H1 (cell line): ENCODE data around the gene KLK5. TPM values are rescaled to one million over a fixed set of nuclear protein-coding genes. Genes with fewer than 3 reads are reported as not detected.

ENCODE experiments used
- CTCF ChIA-PET: fragments of 300-600 bp; sonication (Branson Sonifier 250); formaldehyde crosslinking; loops from one replicate; lab custom pipeline; 2021; ENCODE audit not compliant: partially characterized antibody; lab: Charles Lee
- POLR2A ChIA-PET: fragments of 300-600 bp; sonication (Branson Sonifier 250); formaldehyde crosslinking; loops from one replicate; lab custom pipeline; 2021; ENCODE audit warnings: inconsistent platforms; ENCODE audit not compliant: partially characterized antibody; lab: Charles Lee
- DNase-seq, 2 experiments: peaks; one replicate each; pipeline versions ENCODE4 v3.0.0 to v3.0.0-alpha.2; 2010 to 2022; ENCODE audit warnings: low spot score in 2 of 2, low read depth in 1 of 2, mixed read lengths in 1 of 2
- FAIRE-seq: peaks from 2 replicates; lab custom pipeline; 2011; peaks lifted over from hg19 to GRCh38; lab: Jason Lieb, UNC
- H2AFZ ChIP-seq: 2 replicates; pipeline ENCODE4 v1.8.1; 2012; ENCODE audit warnings: low read length, inconsistent platforms
- H2AK5ac ChIP-seq: 2 replicates; pipeline ENCODE4 v1.6.1; 2013; ENCODE audit warnings: low read depth, low read length
- H2BK120ac ChIP-seq: replicated peaks from 2 replicates; pipeline ENCODE3; 2013; ENCODE audit warnings: low read depth, low read length, inconsistent platforms
- H2BK12ac ChIP-seq: 2 replicates; pipeline ENCODE4 v1.6.1; 2013; ENCODE audit warnings: low read depth, low read length
- H2BK15ac ChIP-seq: 2 replicates; pipeline ENCODE4 v1.6.1; 2013; ENCODE audit warnings: low read length
- H2BK20ac ChIP-seq: 2 replicates; pipeline ENCODE4 v1.6.1; 2013; ENCODE audit warnings: low read length
- H2BK5ac ChIP-seq: 2 replicates; pipeline ENCODE4 v1.6.1; 2013; ENCODE audit warnings: low read depth, low read length
- H3K14ac ChIP-seq: 2 replicates; pipeline ENCODE4 v1.6.1; 2013; ENCODE audit warnings: inconsistent platforms; ENCODE audit not compliant: insufficient read length
- H3K18ac ChIP-seq: 2 replicates; pipeline ENCODE4 v1.6.1; 2013; ENCODE audit warnings: low read length; ENCODE audit errors: extremely low read depth
- H3K23ac ChIP-seq: 2 replicates; pipeline ENCODE4 v1.6.1; 2013; ENCODE audit warnings: inconsistent platforms; ENCODE audit not compliant: insufficient read length
- H3K23me2 ChIP-seq: 2 replicates; pipeline ENCODE4 v1.6.1; 2013; ENCODE audit warnings: low read depth, low read length
- H3K27ac ChIP-seq: 2 replicates; pipeline ENCODE4 v1.6.1; 2011; ENCODE audit warnings: low read depth, low read length, inconsistent platforms
- H3K27me3 ChIP-seq, 4 experiments: replicated peaks in 1 of 4; 1 replicate in 1 of 4; 2 replicates in 3 of 4; pipeline versions ENCODE4 v1.6.1 to v1.8.1; 2011 to 2013; ENCODE audit warnings: low read length in 3 of 4, mild to moderate bottlenecking in 3 of 4, inconsistent platforms in 2 of 4, mixed read lengths in 2 of 4, moderate library complexity in 1 of 4; ENCODE audit not compliant: control insufficient read depth in 3 of 4, insufficient read depth in 3 of 4; ENCODE audit errors: extremely low read depth in 1 of 4
- H3K36me3 ChIP-seq, 4 experiments: 2 replicates each; pipeline versions ENCODE4 v1.6.1 to v1.8.1; 2011 to 2013; ENCODE audit warnings: mild to moderate bottlenecking in 4 of 4, low read length in 3 of 4, moderate library complexity in 2 of 4, control low read depth in 1 of 4, inconsistent platforms in 1 of 4; ENCODE audit not compliant: insufficient read depth in 4 of 4, control insufficient read depth in 2 of 4
- H3K4ac ChIP-seq: replicated peaks from 2 replicates; pipeline ENCODE3; 2013; ENCODE audit warnings: low read length, low read depth, mixed read lengths, inconsistent platforms; ENCODE audit not compliant: insufficient read length
- H3K4me1 ChIP-seq, 4 experiments: replicated peaks in 1 of 4; 1 replicate in 1 of 4; 2 replicates in 3 of 4; pipeline versions ENCODE4 v1.6.1 to v1.8.1; 2011 to 2013; ENCODE audit warnings: low read length in 3 of 4, inconsistent platforms in 2 of 4, mixed read lengths in 1 of 4; ENCODE audit not compliant: insufficient read depth in 4 of 4, control insufficient read depth in 3 of 4
- H3K4me2 ChIP-seq, 2 experiments: 2 replicates each; pipeline versions ENCODE4 v1.6.1 to v1.8.1; 2011 to 2013; ENCODE audit warnings: low read depth in 2 of 2, low read length in 2 of 2, control low read depth in 1 of 2, inconsistent platforms in 1 of 2, mild to moderate bottlenecking in 1 of 2; ENCODE audit not compliant: insufficient read depth in 1 of 2
- H3K4me3 ChIP-seq, 4 experiments: fragments of 200-600, 300-600 bp in 1 of 4; sonication (generic), shearing (Covaris generic), sonication (Bioruptor Twin) in 1 of 4; 2 replicates each; pipeline versions ENCODE4 v1.5.1 to v1.8.1; 2011 to 2016; ENCODE audit warnings: low read length in 4 of 4, low read depth in 3 of 4, control low read depth in 2 of 4, inconsistent platforms in 2 of 4, mild to moderate bottlenecking in 2 of 4, mixed read lengths in 1 of 4, moderate library complexity in 1 of 4; ENCODE audit not compliant: insufficient read depth in 2 of 4; ENCODE audit errors: extremely low read depth in 1 of 4
- H3K56ac ChIP-seq: replicated peaks from 2 replicates; pipeline ENCODE3; 2013; ENCODE audit warnings: low read depth, mild to moderate bottlenecking, mixed read lengths, low read length, inconsistent platforms; ENCODE audit not compliant: insufficient read length
- H3K79me1 ChIP-seq: 2 replicates; pipeline ENCODE4 v1.6.1; 2013; ENCODE audit warnings: low read depth, low read length, control low read depth
- H3K79me2 ChIP-seq, 2 experiments: 2 replicates each; pipeline versions ENCODE4 v1.6.1 to v1.8.1; 2012 to 2013; ENCODE audit warnings: low read length in 2 of 2, mild to moderate bottlenecking in 2 of 2, inconsistent platforms in 1 of 2; ENCODE audit not compliant: insufficient read depth in 2 of 2, control insufficient read depth in 1 of 2
- H3K9ac ChIP-seq, 4 experiments: replicated peaks in 1 of 4; 1 replicate in 1 of 4; 2 replicates in 3 of 4; pipeline versions ENCODE4 v1.6.1 to v1.8.1; 2011 to 2013; ENCODE audit warnings: low read depth in 3 of 4, low read length in 3 of 4, control low read depth in 2 of 4, mild to moderate bottlenecking in 2 of 4, moderate library complexity in 2 of 4, inconsistent platforms in 1 of 4; ENCODE audit errors: extremely low read depth in 1 of 4
- H3K9me3 ChIP-seq, 2 experiments: 2 replicates each; pipeline versions ENCODE4 v1.6.1 to v1.8.1; 2012 to 2013; ENCODE audit warnings: mild to moderate bottlenecking in 2 of 2, moderate library complexity in 2 of 2, control low read depth in 1 of 2, inconsistent platforms in 1 of 2, low read depth in 1 of 2, low read length in 1 of 2, mixed read lengths in 1 of 2; ENCODE audit not compliant: insufficient read depth in 2 of 2
- H4K20me1 ChIP-seq, 2 experiments: replicated peaks in 1 of 2; 2 replicates each; pipeline versions ENCODE3 to v1.8.1; 2011 to 2013; ENCODE audit warnings: inconsistent platforms in 2 of 2, low read length in 2 of 2, mild to moderate bottlenecking in 1 of 2; ENCODE audit not compliant: insufficient read depth in 2 of 2, control insufficient read depth in 1 of 2
- H4K5ac ChIP-seq: 2 replicates; pipeline ENCODE4 v1.6.1; 2013; ENCODE audit warnings: low read length, low read depth, mixed read lengths, inconsistent platforms; ENCODE audit not compliant: insufficient read length
- H4K8ac ChIP-seq: 2 replicates; pipeline ENCODE4 v1.8.0; 2013; ENCODE audit warnings: mild to moderate bottlenecking, moderate library complexity, low read length, inconsistent platforms; ENCODE audit not compliant: insufficient read depth; ENCODE audit errors: extremely low read depth
- H4K91ac ChIP-seq: replicated peaks from 2 replicates; pipeline ENCODE3; 2013; ENCODE audit warnings: low read length, mixed read lengths, inconsistent platforms; ENCODE audit not compliant: insufficient read length
- CBX5 ChIP-seq: fragments of 300-800, 300-1000 bp; sonication (generic); IDR thresholded peaks from 2 replicates; pipeline ENCODE4 v1.7.1; 2016; ENCODE audit warnings: antibody characterized with exemption, low read length, low read depth
- CEBPB ChIP-seq: IDR thresholded peaks from 2 replicates; pipeline ENCODE4 v1.6.1; 2012; ENCODE audit warnings: low read depth, low read length
- FOSL1 ChIP-seq: IDR thresholded peaks from 2 replicates; pipeline ENCODE4 v1.6.1; 2011; ENCODE audit warnings: mild to moderate bottlenecking, low read depth, low read length, moderate library complexity; ENCODE audit not compliant: insufficient read depth
- HDAC2 ChIP-seq, 2 experiments: fragments of 300-600 bp in 1 of 2; sonication (generic) in 1 of 2; IDR thresholded peaks; 2 replicates each; pipeline ENCODE4 v1.6.1; 2011 to 2012; ENCODE audit warnings: low read depth in 2 of 2, low read length in 2 of 2, mild to moderate bottlenecking in 2 of 2, moderate library complexity in 2 of 2, borderline replicate concordance in 1 of 2, inconsistent platforms in 1 of 2
- JUN ChIP-seq: IDR thresholded peaks from 2 replicates; pipeline ENCODE4 v1.6.1; 2011; ENCODE audit warnings: low read depth, mild to moderate bottlenecking, improper control_type of control experiment, low read length
- RXRA ChIP-seq: IDR thresholded peaks from 2 replicates; pipeline ENCODE4 v1.6.1; 2011; ENCODE audit warnings: low read depth, mild to moderate bottlenecking, low read length, moderate library complexity; ENCODE audit not compliant: insufficient read depth
- TEAD4 ChIP-seq: IDR thresholded peaks from 2 replicates; pipeline ENCODE4 v1.6.1; 2012; ENCODE audit warnings: low read depth, low read length, inconsistent platforms, mixed read lengths
- WGBS, 2 experiments: shearing (Covaris generic) in 1 of 2; methylation state at CpG; one replicate each; pipeline versions ENCODE4 v1.1.6 to v1.1.7; 2013 to 2015; ENCODE audit warnings: low lambda C conversion rate in 2 of 2, mixed read lengths in 2 of 2, inconsistent platforms in 1 of 2, low coverage in 1 of 2, missing lambda C conversion rate in 1 of 2; ENCODE audit not compliant: insufficient replicate concordance in 2 of 2, insufficient coverage in 1 of 2, insufficient read length in 1 of 2; ENCODE audit errors: extremely low coverage in 1 of 2, missing lambda C conversion rate in 1 of 2; 5-methylcytosine and 5-hydroxymethylcytosine counted together
- long read RNA-seq, 2 experiments: library from RNA in 1 of 2; library from capped mRNA in 1 of 2; stranded (forward); transcript quantifications; one replicate each; pipeline ENCODE4 v2.0.0, GENCODE V29; 2021; ENCODE audit warnings: inconsistent platforms in 1 of 2
- polyA minus RNA-seq, 3 experiments: library from RNA; depleted of rRNA, polyadenylated mRNA; stranded (reverse); fragments of >200 nt; gene quantifications; 1 replicate in 2 of 3; 2 replicates in 1 of 3; pipeline ENCODE4 v1.2.3, GENCODE V29; 2011
- polyA plus RNA-seq, 7 experiments: library from polyadenylated mRNA; depleted of rRNA in 3 of 7; stranded (reverse) in 5 of 7; unstranded in 2 of 7; fragments of >200 nt in 5 of 7; fragments of 200-250 nt in 2 of 7; gene quantifications; 1 replicate in 5 of 7; 2 replicates in 1 of 7; 4 replicates in 1 of 7; pipeline versions ENCODE4 v1.2.1 to v1.2.3, GENCODE V29; 2011 to 2013; ENCODE audit warnings: missing spikeins in 2 of 7, mixed read lengths in 2 of 7
- total RNA-seq: library from RNA; stranded (reverse); fragmentation: NEBNext Ultra II Directional; extraction: Animal tissue kit (Norgen Biotek cat#: 25700); gene quantifications from 2 replicates; pipeline ENCODE4 v1.2.1, GENCODE V29; 2021
- TF ChIP-seq, protein P1 (sequence below): IDR thresholded peaks from 2 replicates; pipeline ENCODE4 v1.6.1; 2012; ENCODE audit warnings: inconsistent platforms

The KLK5 gene, protein sequence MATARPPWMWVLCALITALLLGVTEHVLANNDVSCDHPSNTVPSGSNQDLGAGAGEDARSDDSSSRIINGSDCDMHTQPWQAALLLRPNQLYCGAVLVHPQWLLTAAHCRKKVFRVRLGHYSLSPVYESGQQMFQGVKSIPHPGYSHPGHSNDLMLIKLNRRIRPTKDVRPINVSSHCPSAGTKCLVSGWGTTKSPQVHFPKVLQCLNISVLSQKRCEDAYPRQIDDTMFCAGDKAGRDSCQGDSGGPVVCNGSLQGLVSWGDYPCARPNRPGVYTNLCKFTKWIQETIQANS
- 0.55 and 0.76 TPM in 2 replicates for total RNA-seq
- polyA plus RNA-seq (2011; rRNA removed) = 1.7 and 2.0 TPM in 2 replicates
- 1.2 TPM for polyA plus RNA-seq (2011; cell fraction: cytosol; rRNA removed)
- polyA plus RNA-seq (2011; cell fraction: nucleus; rRNA removed) = 1.1 TPM
- 0.34 to 0.86 TPM (median 0.69 TPM) in 4 replicates for polyA plus RNA-seq (2012, experiment 1 of 2)
- polyA plus RNA-seq (2012, experiment 2 of 2) = 0.63 TPM
- polyA plus RNA-seq (2013, experiment 1 of 2) = 0.73 TPM
- polyA plus RNA-seq (2013, experiment 2 of 2) = 0.77 TPM
- polyA minus RNA-seq (2011; rRNA and poly(A)+ RNA removed) = 0.25 and 0.78 TPM in 2 replicates
- polyA minus RNA-seq (2011; cell fraction: cytosol; rRNA and poly(A)+ RNA removed) = not detected
- not detected for polyA minus RNA-seq (2011; cell fraction: nucleus; rRNA and poly(A)+ RNA removed)
- long read RNA-seq, experiment 1, partial matches to known transcripts = 2 of 2 reads
- long read RNA-seq, experiment 1, other reads (novel, unspliced or antisense) = 0 of 2 reads
- long read RNA-seq, experiment 2, partial matches to known transcripts = 0 of 1 reads
- long read RNA-seq, experiment 2, other reads (novel, unspliced or antisense) = 0 of 1 reads

DNA sequence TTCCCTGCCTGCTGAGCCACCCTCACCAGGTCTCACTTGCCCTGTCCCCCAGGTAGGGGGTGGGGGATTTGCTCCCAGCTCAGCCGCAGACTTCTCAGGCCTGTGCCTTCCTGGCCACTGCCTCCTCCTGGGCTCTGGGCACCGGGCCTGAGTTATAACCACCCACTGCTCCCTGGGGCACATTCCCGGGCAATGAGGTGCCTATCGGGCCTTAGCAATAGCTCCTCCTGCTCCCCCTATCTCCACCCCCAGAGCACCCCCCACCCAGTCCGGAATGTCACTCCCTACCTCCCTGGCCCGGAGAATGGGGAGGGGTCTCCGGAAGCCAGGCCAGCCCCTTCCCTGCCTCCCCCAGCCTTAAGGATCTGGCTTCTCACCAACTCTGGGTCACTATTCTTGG, at the start of gene KLK5:
Gene KLK5 (minus strand): TSS at position 129 of the 400 bp plus-strand sequence. CDS start 381 bp downstream, outside the sequence.
- Histone ChIP-seq H2BK12ac (no peak within 1 kb of the TSS; the same call in 1 of the 2 replicates), H3K4me2 (no peak within 1 kb of the TSS), H3K14ac (no peak within 1 kb of the TSS), H3K4me3 (no peak within 1 kb of the TSS), H3K4ac (peak within 1 kb of the TSS; percentile 85), H4K91ac (no peak within 1 kb of the TSS), H3K23me2 (peaks cover 4% of the 10 kb centered on the region; the same call in 1 of the 2 replicates), H3K56ac (no peak within 1 kb of the TSS), H4K5ac (no peak within 1 kb of the TSS), H2AFZ (peak within 1 kb of the TSS; percentile 72; the same call in 1 of the 2 replicates), H4K8ac (peak within 1 kb of the TSS; percentile 41; the same call in 1 of the 2 replicates), H2BK20ac (no peak within 1 kb of the TSS), H2AK5ac (0 out of 2 replicates have a peak within 1 kb of the TSS, but pooled peaks have one; percentile 94), H3K27me3 (no peaks in the 10 kb centered on the region; a peak in 1 of 7 replicates), H3K27ac (no peak within 1 kb of the TSS), H2BK15ac (peak within 1 kb of the TSS; percentile 83; the same call in 1 of the 2 replicates), H3K4me1 (peaks cover 0 to 7% (median 4%) of the 10 kb centered on the region in 4 experiments; a peak in 6 of 7 replicates), H3K9me3 (no peaks in the 10 kb centered on the region), H3K79me2 (no peaks in the 10 kb centered on the region), H3K79me1 (no peaks in the 10 kb centered on the region), H2BK120ac (no peak within 1 kb of the TSS), H3K18ac (no peak within 1 kb of the TSS), H2BK5ac (peak within 1 kb of the TSS; percentile 44; the same call in 1 of the 2 replicates), H3K23ac (no peak within 1 kb of the TSS), H3K9ac (no peak within 1 kb of the TSS), H3K36me3 (no peaks in the 10 kb centered on the region), H4K20me1 (no peaks in the 10 kb centered on the region)
- DNase-seq (no peak), FAIRE-seq (no peak)
- no peak for TF ChIP-seq HDAC2 (IDR thresholded peaks at IDR 0.05; ENCODE audit: borderline replicate concordance in 1 of 2, low read depth in 2 of 2, low read length in 2 of 2)
- 0 out of 2 replicates have a peak, but pooled peaks have one; percentile 9 for TF ChIP-seq TEAD4
- no peak for TF ChIP-seq JUN
- no peak for TF ChIP-seq CBX5
- no peak for TF ChIP-seq CEBPB
- TF ChIP-seq FOSL1 = no peak
- TF ChIP-seq RXRA = no peak
- TF ChIP-seq, protein P1, sequence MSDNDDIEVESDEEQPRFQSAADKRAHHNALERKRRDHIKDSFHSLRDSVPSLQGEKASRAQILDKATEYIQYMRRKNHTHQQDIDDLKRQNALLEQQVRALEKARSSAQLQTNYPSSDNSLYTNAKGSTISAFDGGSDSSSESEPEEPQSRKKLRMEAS = no peak
- ChIA-PET POLR2A (no interaction called here), CTCF (no interaction called here)
- WGBS, 2 experiments = 70% methylated on average over 2 of the region's 7 CpGs; no CpG with 5 or more reads in 1 of the 2 experiments
